HUES48 (cell line): ENCODE data around the gene GPC6.

ENCODE experiments used
- H3K27ac ChIP-seq: one replicate; pipeline ENCODE4 v1.7.0; 2013; ENCODE audit warnings: low read depth, low read length, inconsistent platforms
- H3K27me3 ChIP-seq: 2 replicates; pipeline ENCODE4 v1.6.1; 2013; ENCODE audit warnings: mild to moderate bottlenecking, low read length; ENCODE audit not compliant: control insufficient read depth, insufficient read depth
- H3K36me3 ChIP-seq: 2 replicates; pipeline ENCODE4 v1.6.1; 2013; ENCODE audit warnings: low read length; ENCODE audit not compliant: control insufficient read depth, insufficient read depth
- H3K4me1 ChIP-seq: 2 replicates; pipeline ENCODE4 v1.6.1; 2013; ENCODE audit warnings: mild to moderate bottlenecking, low read length; ENCODE audit not compliant: control insufficient read depth, insufficient read depth
- H3K4me3 ChIP-seq: 2 replicates; pipeline ENCODE4 v1.5.1; 2013; ENCODE audit warnings: mild to moderate bottlenecking, low read depth, low read length
- H3K9ac ChIP-seq: 2 replicates; pipeline ENCODE4 v1.6.1; 2013; ENCODE audit warnings: mild to moderate bottlenecking, low read depth, low read length, moderate library complexity
- H3K9me3 ChIP-seq: 2 replicates; pipeline ENCODE4 v1.6.1; 2013; ENCODE audit warnings: low read length; ENCODE audit not compliant: control insufficient read depth, insufficient read depth

GPC6 gene

DNA sequence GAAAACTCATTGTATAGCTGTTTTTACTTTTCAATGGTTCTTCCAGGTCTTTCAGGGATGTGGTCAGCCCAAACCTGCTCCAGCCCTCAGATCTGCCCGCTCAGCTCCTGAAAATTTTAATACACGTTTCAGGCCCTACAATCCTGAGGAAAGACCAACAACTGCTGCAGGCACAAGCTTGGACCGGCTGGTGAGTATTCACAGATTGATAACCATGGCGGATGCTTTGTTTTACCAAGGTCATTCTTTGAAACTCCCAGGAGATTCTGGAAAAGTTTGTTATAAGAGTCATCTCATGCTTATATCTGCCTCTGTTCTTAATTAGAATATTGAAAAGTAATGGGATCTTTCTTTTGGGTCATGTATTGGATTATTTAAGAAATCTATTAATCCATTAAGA, 1079.3 kb downstream of the GPC6 start:
- no peak overlapping the region for H3K9ac ChIP-seq
- no peaks in the 10 kb centered on the region for H3K27me3 ChIP-seq
- no peaks in the 10 kb centered on the region for H3K9me3 ChIP-seq
- no peaks in the 10 kb centered on the region for H3K36me3 ChIP-seq
- H3K4me3 ChIP-seq, result no peak overlapping the region
- peaks cover 18% of the 10 kb centered on the region for H3K4me1 ChIP-seq
- H3K27ac ChIP-seq, result no peak overlapping the region

DNA sequence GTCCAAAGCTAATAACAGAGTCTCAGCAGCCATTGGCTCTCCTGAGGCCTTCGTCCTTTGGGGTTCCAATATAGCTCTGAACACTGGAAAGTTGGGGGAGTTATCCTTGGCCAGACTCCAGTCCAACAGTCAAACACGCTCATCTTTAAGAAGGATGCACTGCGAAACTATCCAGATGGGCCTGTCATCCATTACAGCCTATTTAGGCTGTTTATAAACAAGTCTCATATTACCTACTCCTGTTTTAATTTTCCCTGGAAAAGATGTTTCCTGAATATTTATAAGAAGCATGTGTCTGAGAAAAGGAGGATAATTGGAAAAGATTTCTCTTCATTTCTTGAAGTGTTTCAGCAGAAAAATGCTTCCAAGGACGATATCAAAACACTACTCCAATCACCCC, 1082.2 kb downstream of the GPC6 start:
- Histone ChIP-seq H3K4me1 (peaks cover 23% of the 10 kb centered on the region), H3K27ac (no peak overlapping the region), H3K36me3 (no peaks in the 10 kb centered on the region)

GRCh38 chr13:94309576-94309975, 1083.0 kb downstream of the GPC6 start:
- Histone ChIP-seq H3K9me3 (no peaks in the 10 kb centered on the region), H3K9ac (no peak overlapping the region), H3K27me3 (no peaks in the 10 kb centered on the region), H3K4me3 (no peak overlapping the region), H3K27ac (no peak overlapping the region), H3K4me1 (peaks cover 17% of the 10 kb centered on the region), H3K36me3 (no peaks in the 10 kb centered on the region)

More for the DNA sequence above, 1082.2 kb downstream of the GPC6 start:
- H3K9me3 ChIP-seq, result no peaks in the 10 kb centered on the region
- no peaks in the 10 kb centered on the region for H3K27me3 ChIP-seq
- no peak overlapping the region for H3K9ac ChIP-seq
- H3K4me3 ChIP-seq, result no peak overlapping the region

DNA sequence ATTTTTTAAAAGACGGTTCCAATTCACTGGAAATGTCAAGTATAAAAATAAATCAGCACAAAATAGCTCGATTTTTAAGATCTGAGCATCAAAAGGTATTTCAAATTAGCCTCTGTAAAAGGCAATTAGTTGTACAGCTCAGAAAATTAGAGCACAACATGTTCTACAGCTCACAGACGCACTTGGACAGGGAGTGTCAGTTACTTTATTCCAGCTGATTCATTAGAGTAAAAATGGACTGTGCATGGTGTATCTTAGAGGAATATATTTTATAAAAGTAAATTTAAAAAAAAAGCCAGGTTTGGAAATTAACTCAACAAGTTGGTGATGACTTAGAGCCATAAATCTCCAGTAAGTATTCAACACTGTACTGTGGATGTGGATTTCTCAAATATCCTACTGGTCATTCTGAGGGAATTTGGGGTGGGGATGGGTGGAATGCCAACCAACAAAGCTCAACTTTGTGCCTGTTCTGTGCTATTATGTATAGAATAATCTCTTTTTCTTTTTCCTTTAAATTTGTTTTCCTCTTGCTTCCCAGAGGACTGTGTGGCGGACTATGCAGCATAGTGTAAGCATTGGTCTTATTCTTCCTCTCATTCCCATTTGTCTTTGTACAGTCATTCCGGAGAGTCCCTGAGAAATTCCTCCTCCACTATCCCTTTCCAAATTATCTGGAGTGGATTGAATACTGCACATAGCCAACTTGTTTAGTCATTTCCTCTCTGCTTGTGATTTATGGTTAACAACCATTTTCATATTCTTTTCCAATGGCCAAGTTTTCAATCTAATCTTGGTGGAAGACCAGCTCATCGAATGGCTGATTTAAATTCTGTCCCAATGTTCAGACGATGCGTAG, 1083.6 kb downstream of the GPC6 start:
- no peaks in the 10 kb centered on the region for H3K36me3 ChIP-seq
- H3K4me1 ChIP-seq, result peaks cover 17% of the 10 kb centered on the region

GRCh38 chr13:94311893-94312292, 1085.3 kb downstream of the GPC6 start:
- H3K27me3 ChIP-seq, result no peaks in the 10 kb centered on the region
- H3K27ac ChIP-seq, result peak overlapping the region; percentile 36
- no peaks in the 10 kb centered on the region for H3K36me3 ChIP-seq
- H3K4me3 ChIP-seq, result 0 out of 2 replicates have a peak overlapping the region, but pooled peaks have one; percentile 4
- H3K9ac ChIP-seq, result no peak overlapping the region
- no peaks in the 10 kb centered on the region for H3K9me3 ChIP-seq
- peaks cover 19% of the 10 kb centered on the region for H3K4me1 ChIP-seq

More for the DNA sequence above, 1083.6 kb downstream of the GPC6 start:
- Histone ChIP-seq H3K4me3 (no peak overlapping the region), H3K27me3 (no peaks in the 10 kb centered on the region), H3K9ac (no peak overlapping the region), H3K9me3 (no peaks in the 10 kb centered on the region), H3K27ac (no peak overlapping the region)

DNA sequence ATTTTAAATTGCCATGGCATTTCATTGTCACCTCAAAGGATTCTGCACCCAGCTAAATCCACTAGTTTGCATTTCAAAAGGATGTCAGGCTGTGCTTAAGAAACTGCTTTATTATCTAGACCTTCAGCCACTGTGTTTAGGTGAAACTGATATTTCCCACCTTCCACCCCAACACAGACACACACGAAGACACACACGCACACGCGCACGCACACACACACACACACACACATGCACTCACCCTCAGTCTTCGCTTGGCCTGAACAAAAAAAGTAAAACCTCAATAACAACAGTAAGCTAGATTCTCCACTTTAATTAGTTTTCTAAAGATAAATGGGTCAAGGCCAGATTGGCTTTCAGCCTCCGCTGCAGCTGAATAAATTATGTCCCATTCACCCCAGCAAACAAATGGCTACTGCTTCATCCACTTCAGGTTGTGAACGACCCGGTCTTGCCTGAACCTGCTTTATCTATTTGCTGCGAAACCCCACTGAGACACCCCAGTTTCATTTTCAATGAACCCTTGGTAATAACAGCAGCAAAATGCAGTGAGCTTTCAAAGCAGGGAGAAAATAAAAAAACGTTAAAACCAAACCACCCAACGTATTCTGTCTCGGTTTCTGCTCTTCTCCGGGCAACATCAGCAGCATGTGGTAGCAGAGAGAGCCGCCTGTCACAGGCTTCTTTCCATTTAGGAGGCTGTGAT, 1086.1 kb downstream of the GPC6 start:
- Histone ChIP-seq H3K9me3 (no peaks in the 10 kb centered on the region), H3K27me3 (no peaks in the 10 kb centered on the region), H3K27ac (peak overlapping the region; percentile 36), H3K36me3 (no peaks in the 10 kb centered on the region), H3K9ac (no peak overlapping the region), H3K4me1 (peaks cover 21% of the 10 kb centered on the region), H3K4me3 (0 out of 2 replicates have a peak overlapping the region, but pooled peaks have one; percentile 4)

GRCh38 chr13:94313321-94313910, 1086.8 kb downstream of the GPC6 start:
- no peaks in the 10 kb centered on the region for H3K9me3 ChIP-seq
- H3K4me3 ChIP-seq, result no peak overlapping the region
- no peak overlapping the region for H3K27ac ChIP-seq
- H3K4me1 ChIP-seq, result peaks cover 21% of the 10 kb centered on the region
- no peak overlapping the region for H3K9ac ChIP-seq
- no peaks in the 10 kb centered on the region for H3K36me3 ChIP-seq
- H3K27me3 ChIP-seq, result no peaks in the 10 kb centered on the region

DNA sequence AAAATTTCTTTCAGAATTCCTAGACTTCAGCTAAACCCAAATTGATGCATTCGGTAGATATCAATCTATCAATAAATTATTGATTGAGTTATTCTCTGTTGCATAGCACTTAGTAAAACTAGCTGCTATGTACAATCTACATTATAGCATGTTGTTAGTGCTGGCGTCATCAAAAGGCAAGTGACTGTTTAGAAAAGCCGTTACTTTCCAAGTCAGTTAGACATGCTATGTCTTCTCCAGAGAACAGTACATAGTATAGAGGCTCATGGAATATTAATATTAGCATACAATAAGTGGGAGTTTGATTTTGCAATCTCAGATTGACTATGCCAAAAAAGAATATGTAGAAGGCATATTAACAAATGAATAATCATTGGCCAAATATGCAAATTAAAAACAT, 1087.3 kb downstream of the GPC6 start:
- no peak overlapping the region for H3K4me3 ChIP-seq
- no peaks in the 10 kb centered on the region for H3K9me3 ChIP-seq
- H3K36me3 ChIP-seq, result no peaks in the 10 kb centered on the region
- peaks cover 21% of the 10 kb centered on the region for H3K4me1 ChIP-seq
- H3K27me3 ChIP-seq, result no peaks in the 10 kb centered on the region
- no peak overlapping the region for H3K9ac ChIP-seq
- H3K27ac ChIP-seq, result no peak overlapping the region

- Histone ChIP-seq H3K36me3 (no peaks in the 10 kb centered on the region), H3K9me3 (no peaks in the 10 kb centered on the region), H3K4me1 (peaks cover 21% of the 10 kb centered on the region)
These were observed 1088.6 kb downstream of the GPC6 start for GRCh38 chr13:94315188-94315587.

GRCh38 chr13:94317063-94317491, 1090.5 kb downstream of the GPC6 start:
- Histone ChIP-seq H3K9ac (no peak overlapping the region), H3K27me3 (no peaks in the 10 kb centered on the region), H3K4me1 (peaks cover 16% of the 10 kb centered on the region), H3K27ac (no peak overlapping the region), H3K36me3 (no peaks in the 10 kb centered on the region), H3K4me3 (no peak overlapping the region), H3K9me3 (no peaks in the 10 kb centered on the region)

More at GRCh38 chr13:94315188-94315587, 1088.6 kb downstream of the GPC6 start:
- no peak overlapping the region for H3K4me3 ChIP-seq
- no peak overlapping the region for H3K27ac ChIP-seq
- H3K27me3 ChIP-seq, result no peaks in the 10 kb centered on the region
- H3K9ac ChIP-seq, result no peak overlapping the region

DNA sequence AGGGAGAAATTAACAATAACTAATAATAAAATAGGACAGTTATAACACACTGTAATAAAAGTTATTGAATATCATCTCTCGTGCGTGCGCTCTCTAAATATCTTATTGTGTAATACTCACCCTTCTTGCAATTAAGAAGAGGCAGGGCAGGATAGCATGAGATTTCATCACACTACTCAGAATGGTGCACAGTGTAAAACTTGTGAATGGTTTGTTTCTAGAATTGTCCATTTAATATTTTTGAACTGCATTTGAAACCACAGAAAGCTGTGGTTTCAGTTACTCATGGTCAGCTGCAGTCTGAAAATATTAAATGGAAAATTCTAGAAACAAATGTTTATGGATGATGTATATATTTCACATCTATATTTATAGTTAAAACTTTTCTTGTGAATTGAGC, 1091.8 kb downstream of the GPC6 start:
- 0 out of 2 replicates have a peak, but pooled peaks cover 4% of the 10 kb centered on the region for H3K4me1 ChIP-seq
- no peaks in the 10 kb centered on the region for H3K36me3 ChIP-seq
- no peak overlapping the region for H3K27ac ChIP-seq

More for the DNA sequence above, 1091.8 kb downstream of the GPC6 start:
- Histone ChIP-seq H3K9me3 (no peaks in the 10 kb centered on the region), H3K4me3 (no peak overlapping the region), H3K9ac (no peak overlapping the region), H3K27me3 (no peaks in the 10 kb centered on the region)
